ENCODE results near the gene RPH3AL. TPM values are rescaled to one million over a fixed set of nuclear protein-coding genes. Genes with fewer than 3 reads are reported as not detected.
"Not testable (repeated sequence)": the region's sequence is repeated elsewhere in the genome, so short reads cannot be mapped to it uniquely, and the experiment has no call there.

The RPH3AL gene
- total and polyA plus RNA-seq, 7 donors: 3.7 to 18.5 (median 9.7) TPM

- H3K4me1 ChIP-seq: no peaks in the 10 kb centered on the region
- intact Hi-C loops (cut with DNase I): no loop called here
- H3K27ac ChIP-seq: no peak overlapping the region
- no peak overlapping the region for H3K4me3 ChIP-seq
- no peak for ATAC-seq
- H3K9me3 ChIP-seq: no peaks in the 10 kb centered on the region
- no peaks in the 10 kb centered on the region for H3K27me3 ChIP-seq (ENCODE audit: insufficient read depth in 3 of 3, low read length in 2 of 3)
- 77 to 84% (median 81%) methylated on average over 9 of the region's 9 CpGs for WGBS, 3 donors
- peak in 1 of 2 donors; percentile 26 for DNase-seq
- peaks cover 0 to 14% of the 10 kb centered on the region in 2 donors for H3K36me3 ChIP-seq (ENCODE audit: insufficient read depth in 1 of 2, low read depth in 1 of 2)
- TF ChIP-seq CTCF (IDR thresholded peaks at IDR 0.05): no peak
Measured at GRCh38 chr17:320139-320538, 32.5 kb downstream of the RPH3AL start.

GRCh38 chr17:319266-319665, 33.3 kb downstream of the RPH3AL start:
- intact Hi-C loops (cut with DNase I): no loop called here
- ATAC-seq: no peak
- peak in 1 of 2 donors; percentile 38 for DNase-seq
- Histone ChIP-seq H3K9me3 (no peaks in the 10 kb centered on the region), H3K27ac (no peak overlapping the region), H3K4me3 (no peak overlapping the region), H3K4me1 (no peaks in the 10 kb centered on the region), H3K36me3 (ENCODE audit: insufficient read depth in 1 of 2, low read depth in 1 of 2) (peaks cover 0 to 14% of the 10 kb centered on the region in 2 donors), H3K27me3 (ENCODE audit: insufficient read depth in 3 of 3, low read length in 2 of 3) (no peaks in the 10 kb centered on the region)
- 92 to 96% (median 94%) methylated on average over 11 to 12 of the region's 12 CpGs for WGBS, 3 donors
- TF ChIP-seq CTCF (IDR thresholded peaks at IDR 0.05): no peak

GRCh38 chr17:317070-317469, 35.5 kb downstream of the RPH3AL start:
- peak in 1 of 2 donors; percentile 4 for DNase-seq
- H3K27ac ChIP-seq; intact Hi-C loops (cut with DNase I); H3K4me1 ChIP-seq; H3K4me3 ChIP-seq; ATAC-seq; H3K9me3 ChIP-seq; H3K27me3 ChIP-seq (ENCODE audit: insufficient read depth in 3 of 3, low read length in 2 of 3): not testable (repeated sequence)
- 82 to 96% (median 88%) methylated on average over 2 of the region's 2 CpGs for WGBS, 3 donors
- H3K36me3 ChIP-seq (ENCODE audit: insufficient read depth in 1 of 2, low read depth in 1 of 2): peaks cover 0 to 14% of the 10 kb centered on the region in 2 donors

- H3K27me3 ChIP-seq (ENCODE audit: insufficient read depth in 3 of 3, low read length in 2 of 3); H3K4me3 ChIP-seq; intact Hi-C loops (cut with DNase I); H3K27ac ChIP-seq; H3K9me3 ChIP-seq; ATAC-seq; H3K4me1 ChIP-seq: not testable (repeated sequence)
- DNase-seq: peak in 1 of 2 donors; percentile 7
- H3K36me3 ChIP-seq (ENCODE audit: insufficient read depth in 1 of 2, low read depth in 1 of 2): peaks cover 0 to 14% of the 10 kb centered on the region in 2 donors
- 65 to 73% (median 72%) methylated on average over 2 of the region's 2 CpGs for WGBS, 3 donors
Measured at GRCh38 chr17:315399-315798, 37.2 kb downstream of the RPH3AL start.

- ATAC-seq; H3K27ac ChIP-seq; H3K27me3 ChIP-seq (ENCODE audit: insufficient read depth in 3 of 3, low read length in 2 of 3); H3K9me3 ChIP-seq; DNase-seq; H3K4me1 ChIP-seq; intact Hi-C loops (cut with DNase I); H3K4me3 ChIP-seq: not testable (repeated sequence)
- 96 to 98% (median 96%) methylated on average over 1 of the region's 1 CpG for WGBS, 3 donors
- H3K36me3 ChIP-seq (ENCODE audit: insufficient read depth in 1 of 2, low read depth in 1 of 2): peaks cover 0 to 14% of the 10 kb centered on the region in 2 donors
Measured at GRCh38 chr17:314614-314944, 38.0 kb downstream of the RPH3AL start.

GRCh38 chr17:313911-314613, 38.5 kb downstream of the RPH3AL start:
- DNase-seq (peak in 1 of 2 donors; percentile 32), ATAC-seq (no peak)
- no peak overlapping the region for H3K27ac ChIP-seq
- H3K4me1 ChIP-seq: no peaks in the 10 kb centered on the region
- no peaks in the 10 kb centered on the region for H3K27me3 ChIP-seq (ENCODE audit: insufficient read depth in 3 of 3, low read length in 2 of 3)
- intact Hi-C loops (cut with DNase I): no loop called here
- WGBS, 3 donors: 83 to 89% (median 85%) methylated on average over 8 to 9 of the region's 9 CpGs
- H3K36me3 ChIP-seq (ENCODE audit: insufficient read depth in 1 of 2, low read depth in 1 of 2): peaks cover 0 to 9% of the 10 kb centered on the region in 2 donors
- no peak overlapping the region for H3K4me3 ChIP-seq
- TF ChIP-seq CTCF (IDR thresholded peaks at IDR 0.05): no peak
- no peaks in the 10 kb centered on the region for H3K9me3 ChIP-seq

Measured in psoas muscle (tissue), 8 donors.